GM23248 (cell line): ENCODE results near the gene NDE1. TPM values are rescaled to one million over a fixed set of nuclear protein-coding genes. Genes with fewer than 3 reads are reported as not detected.
"Not testable (repeated sequence)": the region's sequence is repeated elsewhere in the genome, so short reads cannot be mapped to it uniquely, and the experiment has no call there.

Experiments used
- DNase-seq: peaks from one replicate; pipeline ENCODE4 v3.0.0-alpha.2; 2015
- H2AFZ ChIP-seq: fragments of 200-600 bp; sonication (generic); 2 replicates; pipeline ENCODE4 v1.6.1; 2016; ENCODE audit warnings: antibody characterized with exemption
- H3F3A ChIP-seq: fragments of 200-600 bp; sonication (generic); 2 replicates; pipeline ENCODE4 v1.6.1; 2016; ENCODE audit warnings: mild to moderate bottlenecking, antibody characterized with exemption, mixed run types; ENCODE audit not compliant: insufficient read depth
- H3K27ac ChIP-seq: fragments of 200-600 bp; sonication (generic); 2 replicates; pipeline ENCODE4 v1.5.1; 2016; ENCODE audit warnings: mild to moderate bottlenecking
- H3K27me3 ChIP-seq: fragments of 200-600 bp; sonication (generic); replicated peaks from 2 replicates; pipeline ENCODE4 v1.6.1; 2016; ENCODE audit warnings: mild to moderate bottlenecking; ENCODE audit not compliant: insufficient read depth
- H3K36me3 ChIP-seq: fragments of 200-600 bp; sonication (generic); 2 replicates; pipeline ENCODE4 v1.6.1; 2016; ENCODE audit warnings: low read depth, mild to moderate bottlenecking
- H3K4me1 ChIP-seq: fragments of 200-600 bp; sonication (generic); 2 replicates; pipeline ENCODE4 v1.6.1; 2016; ENCODE audit warnings: mild to moderate bottlenecking; ENCODE audit not compliant: insufficient read depth
- H3K4me2 ChIP-seq: fragments of 200-600 bp; sonication (generic); one replicate; pipeline ENCODE4 v1.6.1; 2016; ENCODE audit warnings: mild to moderate bottlenecking; ENCODE audit not compliant: unreplicated experiment
- H3K4me3 ChIP-seq: fragments of 200-600 bp; sonication (generic); 2 replicates; pipeline ENCODE4 v1.5.1; 2016; ENCODE audit warnings: mild to moderate bottlenecking
- H3K79me2 ChIP-seq: fragments of 200-600 bp; sonication (generic); 2 replicates; pipeline ENCODE4 v1.6.1; 2016; ENCODE audit warnings: mild to moderate bottlenecking; ENCODE audit not compliant: insufficient read depth
- H3K9ac ChIP-seq: fragments of 200-600 bp; sonication (generic); 2 replicates; pipeline ENCODE4 v1.6.1; 2016; ENCODE audit warnings: mild to moderate bottlenecking
- H3K9me2 ChIP-seq: fragments of 200-600 bp; sonication (generic); 2 replicates; pipeline ENCODE4 v1.6.1; 2016; ENCODE audit warnings: mixed run types, mild to moderate bottlenecking, moderate library complexity; ENCODE audit not compliant: insufficient read depth
- H3K9me3 ChIP-seq: fragments of 200-600 bp; sonication (generic); one replicate; pipeline ENCODE4 v1.6.1; 2017; ENCODE audit warnings: low read depth
- H4K20me1 ChIP-seq: fragments of 200-600 bp; sonication (generic); 2 replicates; pipeline ENCODE4 v1.6.0; 2016; ENCODE audit not compliant: insufficient read depth
- EZH2 ChIP-seq: fragments of 200-600 bp; sonication (generic); IDR thresholded peaks from 2 replicates; pipeline ENCODE4 v1.6.1; 2018; ENCODE audit warnings: antibody characterized with exemption, mild to moderate bottlenecking; ENCODE audit not compliant: insufficient read depth, poor library complexity, severe bottlenecking
- EZH2phosphoT487 ChIP-seq: fragments of 200-600 bp; sonication (generic); IDR thresholded peaks from 2 replicates; pipeline ENCODE4 v1.6.1; 2018; ENCODE audit warnings: antibody characterized with exemption, moderate library complexity, mild to moderate bottlenecking, low read depth; ENCODE audit not compliant: insufficient read depth
- WGBS, 2 experiments: methylation state at CpG; one replicate each; pipeline ENCODE4 v1.1.6; 2015 to 2017; ENCODE audit warnings: low lambda C conversion rate in 2 of 2, low coverage in 1 of 2; ENCODE audit errors: missing lambda C conversion rate in 2 of 2; 5-methylcytosine and 5-hydroxymethylcytosine counted together
- in situ Hi-C: fragments of 300-500 bp; cut with MboI; formaldehyde crosslinking; loops from 2 replicates; pipeline ENCODE4 v1.15.0; 2020
- polyA plus RNA-seq: library from polyadenylated mRNA; unstranded; fragments of >200 nt; fragmentation: Nextera tagmentation; extraction: Ambion mirVana; gene quantifications from 2 replicates; pipeline ENCODE4 v1.2.1, GENCODE V29; 2016
- total RNA-seq: library from RNA; depleted of rRNA; stranded (reverse); fragments of >200 nt; shearing (Covaris generic); gene quantifications from 2 replicates; pipeline ENCODE4 v1.2.3, GENCODE V29; 2014

NDE1 gene
- total and polyA plus RNA-seq, 2 experiments from 2014 or later: 31.2 to 37.8 TPM

DNA sequence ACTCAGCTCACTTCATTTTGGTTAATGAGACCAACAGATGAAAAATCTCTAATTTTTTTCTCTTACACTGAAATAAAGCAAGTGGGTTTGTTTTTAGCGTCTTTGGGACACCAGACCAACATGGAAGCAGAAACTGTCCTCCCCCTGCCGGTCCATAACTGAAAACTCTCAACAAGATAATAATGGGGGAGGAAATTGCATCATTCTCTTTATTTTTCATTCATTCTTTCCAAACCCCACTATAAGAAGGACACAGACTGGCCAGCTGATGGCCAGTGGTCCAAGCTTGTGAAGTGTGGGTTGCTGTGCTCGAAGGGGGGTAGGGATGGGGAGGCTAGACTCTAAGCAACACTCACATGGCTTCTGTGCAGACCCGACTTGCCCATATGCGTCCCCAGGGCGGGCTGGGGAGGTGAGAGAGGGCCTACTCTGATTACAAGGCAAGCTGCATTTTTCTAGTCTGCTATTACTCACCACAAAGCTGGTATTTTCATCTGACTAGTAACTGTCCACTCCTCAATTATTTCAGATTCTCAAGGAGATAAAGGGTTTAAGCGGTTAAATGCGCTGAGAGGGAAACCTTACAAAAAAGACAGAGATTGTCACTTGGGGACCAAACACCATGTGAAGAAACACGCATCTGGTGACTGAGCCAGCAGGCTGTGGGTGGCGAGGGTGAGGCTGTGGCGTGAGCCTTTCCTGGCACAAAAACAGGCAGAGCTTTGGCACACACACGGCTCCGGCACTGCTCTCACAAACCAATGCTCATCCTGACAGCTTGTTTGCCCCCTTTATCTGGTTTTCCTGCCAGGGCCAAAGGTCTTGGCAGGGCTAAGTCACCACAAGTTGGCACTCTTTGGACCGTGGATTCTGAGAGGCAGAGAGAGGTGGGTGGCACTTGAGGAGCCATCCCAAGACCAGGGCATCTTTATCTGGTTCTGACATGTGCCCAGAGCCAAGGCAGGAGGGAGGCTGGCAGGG, 45.3 kb upstream of the NDE1 start:
- in situ Hi-C loops: no loop called here
- H3K9me2 ChIP-seq: no peaks in the 10 kb centered on the region
- H2AFZ ChIP-seq: no peak overlapping the region
- no peak overlapping the region for H3K4me3 ChIP-seq
- no peak overlapping the region; the same call in 1 of the 2 replicates for H3K27ac ChIP-seq
- TF ChIP-seq EZH2phosphoT487: no peak
- H3K9ac ChIP-seq: no peak overlapping the region
- peaks cover 51% of the 10 kb centered on the region for H3K36me3 ChIP-seq
- peak; percentile 39 for DNase-seq
- 0 out of 2 replicates have a peak, but pooled peaks cover 6% of the 10 kb centered on the region for H3F3A ChIP-seq
- H3K4me2 ChIP-seq: peak overlapping the region; percentile 31
- H4K20me1 ChIP-seq: no peaks in the 10 kb centered on the region
- WGBS, 2 experiments: 64 to 66% methylated on average over 14 of the region's 14 CpGs
- peaks cover 10% of the 10 kb centered on the region for H3K4me1 ChIP-seq
- no peaks in the 10 kb centered on the region for H3K9me3 ChIP-seq
- no peaks in the 10 kb centered on the region for H3K27me3 ChIP-seq
- H3K79me2 ChIP-seq: no peaks in the 10 kb centered on the region

DNA sequence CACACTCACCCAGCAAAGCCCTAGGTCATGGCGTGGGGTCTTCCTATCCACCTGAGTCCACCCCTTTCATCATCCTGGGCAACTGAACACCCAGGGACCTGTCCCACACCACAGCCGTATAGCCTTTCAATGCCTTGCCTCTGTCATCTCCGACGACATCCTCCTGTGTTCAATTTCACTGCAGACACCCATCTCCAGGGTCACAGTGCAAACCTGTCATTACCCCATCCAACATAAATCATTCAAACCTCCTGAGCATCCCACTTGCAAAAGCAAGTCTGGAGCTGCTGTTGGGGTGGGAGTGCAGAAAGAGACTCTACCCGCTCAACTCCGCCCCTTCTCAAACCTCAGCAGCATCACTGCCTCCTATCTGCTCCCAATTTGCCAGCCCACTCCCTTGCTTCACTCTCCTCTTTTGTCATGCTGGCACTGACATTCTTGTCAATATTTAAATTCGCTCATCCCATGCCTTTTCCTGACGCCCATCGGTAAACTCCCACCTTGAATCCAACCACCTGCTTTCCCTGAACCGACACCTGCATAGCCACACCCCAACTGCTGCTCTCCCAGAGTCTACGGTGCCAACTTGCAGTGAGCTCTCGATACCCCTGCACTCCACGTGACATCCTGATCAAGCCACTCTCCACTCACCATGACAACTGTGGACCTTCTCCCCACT, 44.1 kb upstream of the NDE1 start:
- no peaks in the 10 kb centered on the region for H3K9me2 ChIP-seq
- 95% methylated on average over 13 of the region's 13 CpGs for WGBS, 2 experiments
- no peak overlapping the region for H2AFZ ChIP-seq
- no peak overlapping the region for H3K4me2 ChIP-seq
- H3K4me1 ChIP-seq: peaks cover 18% of the 10 kb centered on the region
- no peak overlapping the region for H3K9ac ChIP-seq
- no peak overlapping the region for H3K27ac ChIP-seq
- no peak for TF ChIP-seq EZH2phosphoT487
- TF ChIP-seq EZH2: no peak
- peaks cover 47% of the 10 kb centered on the region for H3K36me3 ChIP-seq
- H3K27me3 ChIP-seq: no peaks in the 10 kb centered on the region
- DNase-seq: no peak
- H4K20me1 ChIP-seq: no peaks in the 10 kb centered on the region
- no peaks in the 10 kb centered on the region for H3K9me3 ChIP-seq
- H3K4me3 ChIP-seq: no peak overlapping the region
- H3F3A ChIP-seq: 0 out of 2 replicates have a peak, but pooled peaks cover 4% of the 10 kb centered on the region
- in situ Hi-C loops: no loop called here
- no peaks in the 10 kb centered on the region for H3K79me2 ChIP-seq

DNA sequence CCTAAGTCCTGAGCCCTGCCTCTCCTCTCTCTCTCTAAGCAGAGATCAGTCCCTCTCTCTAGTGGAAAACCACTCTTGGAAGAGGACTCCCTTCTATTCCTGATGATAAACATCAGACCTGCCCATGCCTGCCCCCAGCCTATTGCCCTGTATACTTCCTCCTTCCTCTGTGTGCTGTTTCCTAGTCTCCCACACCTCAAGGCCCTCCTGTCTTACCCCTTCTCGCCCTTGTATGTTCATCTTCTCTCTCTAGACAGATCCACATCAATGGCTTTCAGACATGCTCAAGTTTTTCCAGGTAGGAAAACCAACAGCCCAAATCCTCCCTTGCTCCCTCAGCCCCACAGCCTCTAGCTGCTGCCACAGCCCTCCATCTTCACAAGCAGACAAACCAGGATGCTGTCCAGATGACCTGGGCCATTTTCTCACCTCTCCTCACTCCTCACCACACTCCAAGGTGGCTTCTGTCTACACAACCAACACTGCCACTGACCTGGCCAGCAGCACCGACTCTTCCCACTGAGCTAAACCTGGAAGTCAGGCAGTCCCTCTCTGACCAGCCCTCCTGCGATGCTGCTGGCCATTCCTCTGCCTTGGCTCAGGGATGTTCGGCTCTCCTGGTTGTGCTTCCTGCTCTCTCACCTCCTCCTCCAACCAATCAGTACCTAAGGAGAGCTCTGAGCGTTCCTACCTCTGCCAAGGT, 43.4 kb upstream of the NDE1 start:
- H3K36me3 ChIP-seq: peaks cover 44% of the 10 kb centered on the region
- no peak overlapping the region for H2AFZ ChIP-seq
- 90% methylated on average over 5 of the region's 5 CpGs for WGBS, 2 experiments
- H3K4me2 ChIP-seq: no peak overlapping the region
- no peaks in the 10 kb centered on the region for H4K20me1 ChIP-seq
- H3K79me2 ChIP-seq: no peaks in the 10 kb centered on the region
- H3K27me3 ChIP-seq: no peaks in the 10 kb centered on the region
- TF ChIP-seq EZH2: no peak
- TF ChIP-seq EZH2phosphoT487: no peak
- no peak for DNase-seq
- 0 out of 2 replicates have a peak, but pooled peaks cover 9% of the 10 kb centered on the region for H3F3A ChIP-seq
- H3K4me1 ChIP-seq: peaks cover 19% of the 10 kb centered on the region
- no peak overlapping the region for H3K9ac ChIP-seq
- H3K4me3 ChIP-seq: no peak overlapping the region
- in situ Hi-C loops: no loop called here
- H3K27ac ChIP-seq: no peak overlapping the region
- H3K9me2 ChIP-seq: no peaks in the 10 kb centered on the region
- H3K9me3 ChIP-seq: no peaks in the 10 kb centered on the region

DNA sequence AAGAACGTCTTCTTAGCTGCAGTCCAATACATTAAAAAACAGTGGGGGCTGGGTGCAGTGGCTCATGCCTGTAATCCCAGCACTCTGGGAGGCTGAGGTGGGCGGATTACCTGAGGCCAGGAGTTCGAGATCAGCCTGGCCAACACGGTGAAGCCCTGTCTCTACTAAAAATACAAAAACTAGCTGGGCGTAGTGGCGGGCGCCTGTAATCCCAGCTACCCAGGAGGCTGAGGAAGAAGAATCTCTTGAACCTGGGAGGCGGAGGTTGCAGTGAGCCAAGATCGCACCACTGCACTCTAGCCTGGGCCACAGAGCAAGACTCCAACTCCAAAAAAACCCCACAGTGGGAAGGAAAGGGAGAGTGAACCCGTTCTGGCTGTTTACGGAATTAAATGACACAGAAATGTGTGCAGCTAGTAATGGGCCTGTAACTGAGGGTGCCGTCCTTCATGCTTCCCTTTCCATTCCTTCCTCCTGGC, 42.8 kb upstream of the NDE1 start:
- H3K27ac ChIP-seq, in situ Hi-C loops: not testable (repeated sequence)
- WGBS, 2 experiments: 92 to 95% methylated on average over 12 of the region's 12 CpGs

More for the DNA sequence above, 42.8 kb upstream of the NDE1 start:
- Histone ChIP-seq H3K36me3 (peaks cover 45% of the 10 kb centered on the region), H3F3A (peaks cover 13% of the 10 kb centered on the region; the same call in 1 of the 2 replicates), H3K4me1 (peaks cover 19% of the 10 kb centered on the region)
- not testable (repeated sequence) for H3K79me2 ChIP-seq, H4K20me1 ChIP-seq, H3K9ac ChIP-seq, H3K9me2 ChIP-seq, H3K4me3 ChIP-seq, H3K9me3 ChIP-seq, DNase-seq, H3K27me3 ChIP-seq, H2AFZ ChIP-seq, H3K4me2 ChIP-seq
